Lower lobe of right lung (tissue), 2 donors: ENCODE results near the gene MITF. TPM values are rescaled to one million over a fixed set of nuclear protein-coding genes. Genes with fewer than 3 reads are reported as not detected.

ENCODE experiments used
- ATAC-seq, 2 donors: fragments of 200-7000 bp; cut with Tn5 transposase; one replicate each; pipeline ENCODE4 v1.9.1; 2020 to 2022; ENCODE audit warnings: mild to moderate bottlenecking in 2 of 2, moderate library complexity in 2 of 2
- DNase-seq: peaks from one replicate; pipeline ENCODE4 v3.0.0-alpha.2; 2020
- H3K27ac ChIP-seq: fragments of 200-600 bp; one replicate; pipeline ENCODE4 v1.8.0; 2022
- H3K27me3 ChIP-seq: fragments of 200-600 bp; one replicate; pipeline ENCODE4 v1.8.0; 2022; ENCODE audit warnings: low read depth
- H3K36me3 ChIP-seq: fragments of 200-600 bp; one replicate; pipeline ENCODE4 v1.8.0; 2022; ENCODE audit warnings: mild to moderate bottlenecking
- H3K4me1 ChIP-seq: fragments of 200-600 bp; one replicate; pipeline ENCODE4 v1.8.0; 2022
- H3K4me3 ChIP-seq: fragments of 200-600 bp; one replicate; pipeline ENCODE4 v1.8.0; 2022; ENCODE audit warnings: mild to moderate bottlenecking
- H3K9me3 ChIP-seq: fragments of 200-600 bp; one replicate; pipeline ENCODE4 v1.8.0; 2022
- CTCF ChIP-seq: fragments of 200-600 bp; IDR thresholded peaks from one replicate; pipeline ENCODE4 v1.8.0; 2022; ENCODE audit warnings: antibody characterized with exemption, mild to moderate bottlenecking
- intact Hi-C: fragments of 100-400 bp; cut with DNase I; formaldehyde crosslinking; loops from one replicate; pipeline ENCODE4 v1.11.0; 2022
- total RNA-seq: library from RNA; stranded (reverse); fragmentation: NEBNext Ultra II Directional; extraction: Animal tissue kit (Norgen Biotek cat#: 25700); gene quantifications from one replicate; pipeline ENCODE4 v1.2.1, GENCODE V29; 2021
- donor health status: DM: no; HTN: yes; CAD: no; lungs with severe emphysema.

Gene MITF
- total RNA-seq, 1 donor from 2014 or later = 45.1 TPM

GRCh38 chr3:69738315-69738714 lies 949 bp upstream of the MITF start:
- DNase-seq (no peak), ATAC-seq (peak; percentile 26 to 34)
- H3K4me1 ChIP-seq = peaks cover 26% of the 10 kb centered on the region
- intact Hi-C loops = no loop called here
- no peaks in the 10 kb centered on the region for H3K9me3 ChIP-seq
- H3K4me3 ChIP-seq = peak overlapping the region; percentile 89
- peak overlapping the region; percentile 85 for H3K27ac ChIP-seq
- no peaks in the 10 kb centered on the region for H3K27me3 ChIP-seq
- no peak for TF ChIP-seq CTCF
- no peaks in the 10 kb centered on the region for H3K36me3 ChIP-seq

GRCh38 chr3:69738859-69739203 lies 433 bp upstream of the MITF start:
- no peaks in the 10 kb centered on the region for H3K9me3 ChIP-seq
- H3K4me1 ChIP-seq = peaks cover 26% of the 10 kb centered on the region
- ATAC-seq (no peak), DNase-seq (no peak)
- intact Hi-C loops = no loop called here
- H3K27ac ChIP-seq = peak overlapping the region; percentile 85
- H3K4me3 ChIP-seq = peak overlapping the region; percentile 89
- no peak for TF ChIP-seq CTCF
- H3K27me3 ChIP-seq = no peaks in the 10 kb centered on the region
- no peaks in the 10 kb centered on the region for H3K36me3 ChIP-seq

GRCh38 chr3:69740103-69741021 lies 1.1 kb downstream of the MITF start:
- no peak for TF ChIP-seq CTCF
- H3K4me3 ChIP-seq = peak overlapping the region; percentile 89
- peak; percentile 79 for DNase-seq
- no peaks in the 10 kb centered on the region for H3K27me3 ChIP-seq
- intact Hi-C loops = no loop called here
- H3K36me3 ChIP-seq = no peaks in the 10 kb centered on the region
- ATAC-seq = peak; percentile 80 to 85
- H3K4me1 ChIP-seq = peaks cover 33% of the 10 kb centered on the region
- H3K27ac ChIP-seq = peak overlapping the region; percentile 85
- H3K9me3 ChIP-seq = no peaks in the 10 kb centered on the region

GRCh38 chr3:69741032-69741767 lies 1.9 kb downstream of the MITF start:
- Histone ChIP-seq H3K4me3 (peak overlapping the region; percentile 89), H3K4me1 (peaks cover 36% of the 10 kb centered on the region), H3K9me3 (no peaks in the 10 kb centered on the region), H3K36me3 (no peaks in the 10 kb centered on the region), H3K27ac (peak overlapping the region; percentile 85), H3K27me3 (no peaks in the 10 kb centered on the region)
- intact Hi-C loops = no loop called here
- no peak for TF ChIP-seq CTCF
- ATAC-seq = no peak
- no peak for DNase-seq

- DNase-seq (no peak), ATAC-seq (no peak)
- Histone ChIP-seq H3K4me1 (peaks cover 48% of the 10 kb centered on the region), H3K9me3 (no peaks in the 10 kb centered on the region), H3K27me3 (no peaks in the 10 kb centered on the region), H3K4me3 (no peak overlapping the region), H3K36me3 (no peaks in the 10 kb centered on the region), H3K27ac (no peak overlapping the region)
- intact Hi-C loops = no loop called here
- TF ChIP-seq CTCF = no peak
Measured at GRCh38 chr3:69742391-69742790, 3.1 kb downstream of the MITF start.
